Measurements from ENCODE around the gene PFKFB4. TPM values are rescaled to one million over a fixed set of nuclear protein-coding genes. Genes with fewer than 3 reads are reported as not detected.

The PFKFB4 gene
- total RNA-seq: 12.5 and 13.3 TPM in 2 replicates

DNA sequence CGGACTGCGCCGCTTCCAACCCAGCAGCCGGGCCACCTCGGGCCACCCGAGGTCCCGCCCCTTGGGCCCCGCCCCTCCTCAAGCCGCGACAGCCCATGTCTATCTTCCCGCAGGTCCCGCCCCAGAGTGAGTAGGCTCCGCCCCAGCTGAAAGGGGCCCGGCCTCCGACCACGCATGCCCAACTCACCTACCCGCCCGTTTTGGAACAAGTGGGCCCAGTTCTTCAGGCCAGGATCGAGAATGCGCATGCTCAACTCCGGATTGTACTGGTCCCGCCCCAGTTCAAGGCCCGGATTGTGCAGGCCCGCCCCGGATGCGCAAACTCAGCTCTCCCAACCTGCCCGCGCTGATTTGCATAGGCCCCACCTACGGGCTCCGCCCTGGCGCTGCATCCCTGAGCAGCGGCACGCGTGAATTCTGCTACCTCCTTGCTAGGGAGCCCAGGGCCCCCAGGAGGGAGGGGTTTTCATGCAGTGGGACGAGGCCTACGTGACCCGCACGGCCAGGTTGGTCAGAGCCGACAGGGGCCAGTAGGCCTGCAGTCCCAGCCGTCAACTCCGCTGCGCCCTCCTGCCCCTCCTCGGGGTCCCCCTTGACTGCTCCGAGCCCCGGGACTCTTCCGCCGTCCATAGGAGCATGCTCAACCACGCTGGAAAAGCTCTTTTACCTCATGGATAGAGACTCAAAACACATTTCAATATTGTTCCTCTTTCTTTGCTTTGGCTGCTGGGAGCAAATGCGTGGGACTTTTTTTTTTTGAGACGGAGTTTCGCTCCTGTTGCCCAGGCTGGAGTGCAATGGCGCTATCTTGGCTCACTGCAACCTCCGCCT is at the start of gene PFKFB4:
Gene PFKFB4 (minus strand): TSS at position 8 of the 831 bp plus-strand sequence. CDS start 26 bp downstream, outside the sequence.

DNA sequence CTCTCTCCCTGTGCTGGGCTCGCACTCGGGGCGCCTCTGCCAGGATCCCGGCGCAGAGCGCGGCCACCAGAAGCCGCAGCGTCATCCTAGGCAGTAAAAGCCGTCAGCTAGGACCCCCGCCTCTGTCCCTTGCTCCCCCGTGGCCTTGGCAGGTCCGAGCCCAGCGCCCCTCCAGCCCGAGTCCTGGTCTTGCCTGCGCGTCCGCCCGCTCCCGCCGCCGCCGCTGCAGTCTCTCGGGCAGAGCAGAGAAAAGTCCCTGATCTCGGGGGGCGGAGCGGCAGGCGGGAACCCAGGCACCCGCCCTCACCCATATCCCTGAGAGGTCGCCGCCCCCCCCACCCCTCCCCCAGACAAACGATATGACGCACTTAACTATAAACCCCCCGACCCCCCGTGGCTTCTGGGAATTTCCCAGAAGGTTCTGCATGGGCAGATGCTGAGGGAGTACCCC is 38.5 kb upstream of the PFKFB4 start, which contains the start of gene COL7A1:
Gene COL7A1 (minus strand): TSS at position 255 of the 451 bp plus-strand sequence. CDS start 170 bp downstream, at position 85.

DNA sequence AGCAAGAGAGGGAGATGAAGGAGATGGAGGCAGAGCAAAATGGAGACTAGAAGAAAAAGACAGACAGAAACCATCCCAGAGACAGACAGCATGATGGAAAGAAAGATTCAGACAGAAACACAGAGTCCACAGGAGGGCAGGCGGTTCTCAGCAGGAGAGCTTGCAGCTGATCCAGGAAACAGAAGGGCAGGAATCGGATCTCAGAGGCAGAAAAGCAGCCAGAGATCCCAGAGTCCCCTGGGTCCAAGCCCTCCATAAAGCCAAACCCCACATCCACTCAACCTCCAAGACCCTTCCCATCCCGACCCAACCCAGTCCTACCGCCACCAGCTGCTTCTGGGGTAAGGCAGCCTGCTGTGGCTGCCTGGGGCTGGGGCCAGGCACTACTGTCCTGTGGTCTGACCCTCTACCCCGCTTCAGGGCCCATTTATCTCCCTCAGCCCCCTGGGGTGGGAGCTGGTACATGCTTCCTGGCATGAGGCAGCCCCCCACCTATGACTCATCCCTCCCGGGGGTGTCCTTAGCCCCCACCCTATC is 6.8 kb upstream of the PFKFB4 start, which contains the start of gene UCN2:
Gene UCN2 (minus strand): TSS at position 400 of the 537 bp plus-strand sequence. CDS start 657 bp downstream, outside the sequence.

DNA sequence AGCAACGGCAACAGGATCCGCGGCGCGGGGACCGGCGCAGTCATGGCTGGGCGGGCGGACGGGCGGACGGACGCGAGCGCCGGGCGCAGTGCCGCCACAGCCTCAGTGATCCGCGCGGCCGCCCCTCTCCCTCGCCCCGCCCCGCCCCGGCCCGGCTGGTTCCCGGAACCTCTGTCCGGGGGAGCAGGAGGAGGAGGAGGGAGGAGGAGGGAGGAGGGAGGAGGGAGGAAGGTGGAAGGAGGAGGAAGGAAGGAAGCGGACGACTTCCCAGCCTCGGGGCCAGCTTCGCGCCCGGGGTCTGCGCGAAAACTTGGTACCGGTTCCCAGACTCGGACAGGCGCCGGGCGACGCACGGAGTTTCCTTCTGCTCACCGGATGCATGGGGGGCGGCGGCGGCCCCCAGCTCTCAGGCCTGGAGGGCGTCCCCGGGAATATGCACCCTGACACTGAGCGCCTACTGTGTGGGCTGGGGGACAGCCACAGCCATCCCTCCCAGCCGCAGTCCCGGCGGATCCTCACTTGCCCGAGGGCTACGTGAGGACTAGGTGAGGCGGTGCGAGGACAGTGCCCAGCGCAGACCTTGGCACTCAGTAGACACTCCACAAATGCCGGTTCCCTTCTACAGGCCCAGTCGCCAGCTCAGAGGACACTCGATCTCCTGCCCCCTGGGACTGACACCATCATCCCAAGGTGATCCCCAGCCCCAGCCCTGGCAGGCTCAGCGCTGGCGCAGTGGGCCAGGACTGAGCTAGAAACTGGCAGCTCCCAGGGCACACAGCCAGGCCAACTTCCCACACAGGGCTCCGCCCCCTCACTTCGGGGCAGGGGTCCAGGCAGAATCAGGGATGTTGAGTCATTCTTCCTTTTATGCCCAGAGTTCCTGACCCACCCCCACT is 52.3 kb downstream of the PFKFB4 start, which contains the start of gene SHISA5:
Gene SHISA5 (minus strand): TSS at position 124 of the 896 bp plus-strand sequence. CDS start 80 bp downstream, at position 44.

Small RNA genes lying within 50 kb of the gene (small RNA-seq; reads per million reads assigned to genes)
- gene MIR6823: not detected

Other genes with a start within 250 kb of the PFKFB4 start
- gene SPINK8, start 223.1 kb downstream of the PFKFB4 start, total RNA-seq: not detected in 2 replicates
- not detected in 2 replicates for gene FBXW12, start 184.6 kb downstream of the PFKFB4 start, total RNA-seq
- 23.6 and 26.9 TPM in 2 replicates for gene PLXNB1, start 126.7 kb downstream of the PFKFB4 start, total RNA-seq
- gene CCDC51, start 116.7 kb downstream of the PFKFB4 start, total RNA-seq: 17.8 and 20.6 TPM in 2 replicates
- gene TMA7, start 116.5 kb downstream of the PFKFB4 start, total RNA-seq: 200 and 210 TPM in 2 replicates
- 7.2 TPM in 2 replicates for gene ATRIP, start 110.1 kb downstream of the PFKFB4 start, total RNA-seq
- 103 and 127 TPM in 2 replicates for gene SHISA5, start 52.6 kb downstream of the PFKFB4 start, total RNA-seq
- gene UCN2, start 7.0 kb upstream of the PFKFB4 start, total RNA-seq: 0.13 and 0.22 TPM in 2 replicates
- gene COL7A1, start 38.5 kb upstream of the PFKFB4 start, total RNA-seq: 3.5 and 3.9 TPM in 2 replicates
- 210 and 251 TPM in 2 replicates for gene UQCRC1, start 52.8 kb upstream of the PFKFB4 start, total RNA-seq
- gene TMEM89, start 65.0 kb upstream of the PFKFB4 start, total RNA-seq: not detected in 2 replicates
- 20.8 and 27.6 TPM in 2 replicates for gene SLC26A6, start 78.7 kb upstream of the PFKFB4 start, total RNA-seq
- 1.3 and 1.4 TPM in 2 replicates for gene CELSR3, start 106.1 kb upstream of the PFKFB4 start, total RNA-seq
- gene NCKIPSD, start 129.1 kb upstream of the PFKFB4 start, total RNA-seq: 9.7 and 17.1 TPM in 2 replicates
- 41.0 and 47.2 TPM in 2 replicates for gene IP6K2, start 160.4 kb upstream of the PFKFB4 start, total RNA-seq

Data from articular chondrocyte of knee joint (primary cell).